AG04449 (cell line): Measurements from ENCODE around the gene KRT33B.

Source experiments
- CTCF ChIA-PET: fragments of 350-600 bp; formaldehyde crosslinking; extraction: SDS; loops from one replicate; lab custom pipeline; 2021; ENCODE audit warnings: antibody characterized with exemption; lab: Yijun Ruan, JAX
- POLR2A ChIA-PET: fragments of 400-600, 350-600 bp; formaldehyde crosslinking; extraction: SDS; loops from one replicate; lab custom pipeline; 2020; ENCODE audit warnings: antibody characterized with exemption, inconsistent platforms; lab: Yijun Ruan, JAX
- DNase-seq: peaks from one replicate; pipeline ENCODE4 v3.0.0-alpha.2; 2010; ENCODE audit warnings: low read depth, low spot score
- H3K4me3 ChIP-seq: 2 replicates; pipeline ENCODE4 v1.5.1; 2011; ENCODE audit warnings: low read depth, mild to moderate bottlenecking, control low read depth, low read length
- CTCF ChIP-seq: IDR thresholded peaks from one replicate; pipeline ENCODE4 v1.5.1; 2011; ENCODE audit warnings: mild to moderate bottlenecking, moderate library complexity, low read length, control low read depth, inconsistent platforms; ENCODE audit not compliant: insufficient read depth; ENCODE audit errors: missing control alignments

KRT33B gene

GRCh38 chr17:41415833-41416335, 46.3 kb upstream of the KRT33B start:
- no peak for TF ChIP-seq CTCF
- H3K4me3 ChIP-seq: no peak overlapping the region
- CTCF ChIA-PET: interaction anchor here (0.8 to 1.3 kb wide), 5 partner anchors 12 to 232 kb away, joined by 3 to 6 read pairs (median 3); partner anchors contain the start of gene KRT34
- DNase-seq: no peak
- POLR2A ChIA-PET: interaction anchor here (0.6 to 1.2 kb wide), 2 partner anchors 12 to 593 kb away, joined by 3 to 4 read pairs; partner anchors contain the start of gene KRT10

GRCh38 chr17:41415411-41415810, 45.8 kb upstream of the KRT33B start:
- POLR2A ChIA-PET: interaction anchor here (1.2 kb wide), 1 partner anchor 11 kb away, joined by 4 read pairs; no protein-coding TSS in a partner anchor
- CTCF ChIA-PET: interaction anchor here (1.1 to 1.3 kb wide), 4 partner anchors 12 to 233 kb away, joined by 3 to 6 read pairs (median 4); partner anchors contain the start of gene KRT34
- no peak overlapping the region for H3K4me3 ChIP-seq
- no peak for TF ChIP-seq CTCF
- DNase-seq: no peak

- CTCF ChIA-PET: interaction anchor here (0.7 kb wide), 1 partner anchor 9 kb away, joined by 4 read pairs; no protein-coding TSS in a partner anchor
These were observed 44.4 kb upstream of the KRT33B start for GRCh38 chr17:41413982-41414381.

GRCh38 chr17:41413353-41413957, 43.8 kb upstream of the KRT33B start:
- no peak overlapping the region for H3K4me3 ChIP-seq
- ChIA-PET CTCF (interaction anchor here (0.7 kb wide), 1 partner anchor 9 kb away, joined by 4 read pairs; no protein-coding TSS in a partner anchor), POLR2A (interaction anchor here (1.4 kb wide), 1 partner anchor 10 kb away, joined by 4 read pairs; no protein-coding TSS in a partner anchor)
- TF ChIP-seq CTCF: no peak
- DNase-seq: no peak

More at GRCh38 chr17:41413982-41414381, 44.4 kb upstream of the KRT33B start:
- no peak overlapping the region for H3K4me3 ChIP-seq
- no peak for DNase-seq
- POLR2A ChIA-PET: interaction anchor here (1.4 kb wide), 1 partner anchor 10 kb away, joined by 4 read pairs; no protein-coding TSS in a partner anchor
- no peak for TF ChIP-seq CTCF

- ChIA-PET CTCF (interaction anchor here (1.1 to 1.2 kb wide), 2 partner anchors 15 to 18 kb away, joined by 3 read pairs; no protein-coding TSS in a partner anchor), POLR2A (no interaction called here)
- no peak for DNase-seq
- no peak for TF ChIP-seq CTCF
- no peak overlapping the region for H3K4me3 ChIP-seq
These were observed 41.6 kb upstream of the KRT33B start for GRCh38 chr17:41411072-41411840.
